Adrenal gland (tissue), 5 donors: Measurements from ENCODE around the gene MFAP3.

Experiments
- CTCF ChIP-seq, 6 experiments: fragments of 450-650 bp in 4 of 6; fragments of 200-600 bp in 2 of 6; sonication (generic) in 1 of 6; IDR thresholded peaks; 1 replicate in 5 of 6; 2 replicates in 1 of 6; pipeline versions ENCODE4 v1.5.1 to v1.8.0; 2016 to 2021; ENCODE audit warnings: antibody characterized with exemption in 6 of 6, mild to moderate bottlenecking in 2 of 6, moderate library complexity in 1 of 6
- POLR2A ChIP-seq, 2 donors: fragments of 450-650 bp; IDR thresholded peaks; one replicate each; pipeline ENCODE4 v1.6.1; 2017; ENCODE audit warnings: antibody characterized with exemption in 2 of 2, mild to moderate bottlenecking in 2 of 2, moderate library complexity in 1 of 2
- donor health status: DM: no; HTN: no; CAD: no.

- TF ChIP-seq CTCF (IDR thresholded peaks at IDR 0.05) (no peak), POLR2A (IDR thresholded peaks at IDR 0.05) (no peak)
These were observed 47.4 kb downstream of the MFAP3 start for GRCh38 chr5:154086146-154086545.
